ENCODE data around the gene SHH.

- TF ChIP-seq, protein P1, sequence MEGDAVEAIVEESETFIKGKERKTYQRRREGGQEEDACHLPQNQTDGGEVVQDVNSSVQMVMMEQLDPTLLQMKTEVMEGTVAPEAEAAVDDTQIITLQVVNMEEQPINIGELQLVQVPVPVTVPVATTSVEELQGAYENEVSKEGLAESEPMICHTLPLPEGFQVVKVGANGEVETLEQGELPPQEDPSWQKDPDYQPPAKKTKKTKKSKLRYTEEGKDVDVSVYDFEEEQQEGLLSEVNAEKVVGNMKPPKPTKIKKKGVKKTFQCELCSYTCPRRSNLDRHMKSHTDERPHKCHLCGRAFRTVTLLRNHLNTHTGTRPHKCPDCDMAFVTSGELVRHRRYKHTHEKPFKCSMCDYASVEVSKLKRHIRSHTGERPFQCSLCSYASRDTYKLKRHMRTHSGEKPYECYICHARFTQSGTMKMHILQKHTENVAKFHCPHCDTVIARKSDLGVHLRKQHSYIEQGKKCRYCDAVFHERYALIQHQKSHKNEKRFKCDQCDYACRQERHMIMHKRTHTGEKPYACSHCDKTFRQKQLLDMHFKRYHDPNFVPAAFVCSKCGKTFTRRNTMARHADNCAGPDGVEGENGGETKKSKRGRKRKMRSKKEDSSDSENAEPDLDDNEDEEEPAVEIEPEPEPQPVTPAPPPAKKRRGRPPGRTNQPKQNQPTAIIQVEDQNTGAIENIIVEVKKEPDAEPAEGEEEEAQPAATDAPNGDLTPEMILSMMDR (IDR thresholded peaks at IDR 0.05) = no peak
- no peak for TF ChIP-seq POLR2AphosphoS5 (IDR thresholded peaks at IDR 0.05; ENCODE audit: insufficient read depth in 1 of 2, low read depth in 1 of 2)
Observed at GRCh38 chr7:155836216-155837125, 24.2 kb upstream of the SHH start.

All from vagina (tissue), 2 donors.